Prostate gland (tissue), 2 donors: ENCODE measurements around the gene R3HDM2.

Experiments
- CTCF ChIP-seq, 4 experiments: fragments of 200-600 bp in 2 of 4; fragments of 450-650 bp in 2 of 4; sonication (generic) in 2 of 4; IDR thresholded peaks; 1 replicate in 3 of 4; 2 replicates in 1 of 4; pipeline ENCODE4 v1.5.1; 2016 to 2019; ENCODE audit warnings: antibody characterized with exemption in 4 of 4, mild to moderate bottlenecking in 2 of 4, moderate library complexity in 2 of 4
- POLR2A ChIP-seq: fragments of 450-650 bp; IDR thresholded peaks from one replicate; pipeline ENCODE4 v1.6.1; 2016; ENCODE audit warnings: antibody characterized with exemption, mild to moderate bottlenecking
- POLR2AphosphoS5 ChIP-seq: sonication (generic); formaldehyde crosslinking; IDR thresholded peaks from one replicate; pipeline ENCODE4 v1.6.1; 2017; ENCODE audit warnings: antibody characterized with exemption

GRCh38 chr12:57205186-57205585, 225.7 kb downstream of the R3HDM2 start:
- no peak for TF ChIP-seq POLR2A
- no peak for TF ChIP-seq CTCF (IDR thresholded peaks at IDR 0.05)
- no peak for TF ChIP-seq POLR2AphosphoS5
